Psoas muscle (tissue), 8 donors: ENCODE results near the gene ZNF440. TPM values are rescaled to one million over a fixed set of nuclear protein-coding genes. Genes with fewer than 3 reads are reported as not detected.

Experiments used
- ATAC-seq, 4 donors: fragments of 200-7000 bp; cut with Tn5 transposase; one replicate each; pipeline ENCODE4 v1.9.1; 2020; ENCODE audit warnings: moderate library complexity in 3 of 4, mild to moderate bottlenecking in 2 of 4
- DNase-seq, 2 donors: peaks; one replicate each; pipeline ENCODE4 v3.0.0-alpha.2; 2020
- H3K27ac ChIP-seq: fragments of 200-600 bp; one replicate; pipeline ENCODE4 v1.8.0; 2022
- H3K27me3 ChIP-seq, 3 donors: fragments of 200-600 bp in 1 of 3; one replicate each; pipeline versions ENCODE4 v1.6.1 to v1.8.0; 2013 to 2022; ENCODE audit warnings: low read length in 2 of 3, mild to moderate bottlenecking in 2 of 3, moderate library complexity in 1 of 3; ENCODE audit not compliant: insufficient read depth in 3 of 3
- H3K36me3 ChIP-seq, 2 donors: fragments of 200-600 bp in 1 of 2; one replicate each; pipeline versions ENCODE4 v1.6.1 to v1.8.0; 2013 to 2022; ENCODE audit warnings: low read depth in 1 of 2, mild to moderate bottlenecking in 1 of 2, moderate library complexity in 1 of 2; ENCODE audit not compliant: insufficient read depth in 1 of 2
- H3K4me1 ChIP-seq: fragments of 200-600 bp; one replicate; pipeline ENCODE4 v1.8.0; 2022
- H3K4me3 ChIP-seq: fragments of 200-600 bp; one replicate; pipeline ENCODE4 v1.8.0; 2022; ENCODE audit warnings: mild to moderate bottlenecking
- H3K9me3 ChIP-seq: fragments of 200-600 bp; one replicate; pipeline ENCODE4 v1.8.0; 2022
- CTCF ChIP-seq: fragments of 200-600 bp; IDR thresholded peaks from one replicate; pipeline ENCODE4 v1.8.0; 2022; ENCODE audit warnings: antibody characterized with exemption
- WGBS, 3 donors: extraction: QIAGEN DNeasy Blood & Tissue Kit; methylation state at CpG; one replicate each; pipeline versions ENCODE4 v1.1.6 to v1.1.7; 2013; 5-methylcytosine and 5-hydroxymethylcytosine counted together
- intact Hi-C, 2 donors: fragments of 100-400 bp; cut with DNase I; formaldehyde crosslinking; loops; one replicate each; pipeline versions ENCODE4 v1.11.0 to v1.14.2; 2022
- polyA plus RNA-seq, 3 donors: library from polyadenylated mRNA; stranded (reverse); fragments of 200-250 nt; gene quantifications; one replicate each; pipeline ENCODE4 v1.2.3, GENCODE V29; 2013
- total RNA-seq, 4 donors: library from RNA; stranded (reverse); fragmentation: NEBNext Ultra II Directional in 2 of 4; extraction: Animal tissue kit (Norgen Biotek cat#: 25700) in 2 of 4; gene quantifications; one replicate each; pipeline versions ENCODE4 v1.2.1 to v1.2.4, GENCODE V29; 2021 to 2023
- donor health status: healthy with polysubstance abuse.
- donor health status: DM: no; HTN: no; CAD: no; lungs with moderate emphysema.
- donor health status: Bipolar disorder and iron deficiency.
- donor health status: healthy.
- donor health status: DM: yes; HTN: yes; CAD: no.
- donor health status: DM: no; HTN: no; CAD: no.
- donor health status: DM: no; HTN: no; CAD: no.
- donor health status: DM: yes; HTN: yes; CAD: no.

ZNF440 gene
- total and polyA plus RNA-seq, 7 donors: 1.1 to 5.0 (median 3.5) TPM

GRCh38 chr19:11787536-11787935, 26.5 kb upstream of the ZNF440 start:
- no peaks in the 10 kb centered on the region for H3K27me3 ChIP-seq
- no peaks in the 10 kb centered on the region for H3K4me1 ChIP-seq
- H3K4me3 ChIP-seq: no peak overlapping the region
- intact Hi-C loops: loop anchor here in 1 of 2 donors (10.0 kb wide), 1 partner anchor 113 kb away; no protein-coding TSS in a partner anchor
- peaks cover 77% of the 10 kb centered on the region for H3K9me3 ChIP-seq
- no peak overlapping the region for H3K27ac ChIP-seq
- no peak for DNase-seq
- H3K36me3 ChIP-seq: peaks cover 0 to 4% of the 10 kb centered on the region in 2 donors
- TF ChIP-seq CTCF: no peak
- no peak for ATAC-seq
- 70 to 76% (median 74%) methylated on average over 3 of the region's 3 CpGs for WGBS, 3 donors

GRCh38 chr19:11792942-11793341, 21.1 kb upstream of the ZNF440 start:
- no peak for DNase-seq
- Histone ChIP-seq H3K4me1 (peaks cover 8% of the 10 kb centered on the region), H3K27ac (no peak overlapping the region), H3K9me3 (peaks cover 26% of the 10 kb centered on the region), H3K27me3 (no peaks in the 10 kb centered on the region), H3K4me3 (no peak overlapping the region), H3K36me3 (no peaks in the 10 kb centered on the region)
- ATAC-seq: no peak
- TF ChIP-seq CTCF: no peak
- intact Hi-C loops: no loop called here

GRCh38 chr19:11797491-11797890, 16.6 kb upstream of the ZNF440 start:
- Histone ChIP-seq H3K27ac (peak overlapping the region; percentile 87), H3K4me3 (peak overlapping the region; percentile 93), H3K27me3 (no peaks in the 10 kb centered on the region), H3K36me3 (no peaks in the 10 kb centered on the region), H3K9me3 (no peaks in the 10 kb centered on the region), H3K4me1 (peaks cover 14% of the 10 kb centered on the region)
- intact Hi-C loops: loop anchor here (2.0 to 5.0 kb wide), 5 partner anchors 83 to 343 kb away; partner anchors contain the start of gene ZNF20 (in 2 of the 2)
- TF ChIP-seq CTCF: peak; percentile 92
- DNase-seq: peak; percentile 80 to 92
- peak; percentile 93 to 96 (median 94) for ATAC-seq
- WGBS, 3 donors: 1 to 4% (median 2%) methylated on average over 8 of the region's 8 CpGs

GRCh38 chr19:11798391-11799330, 15.4 kb upstream of the ZNF440 start, which contains the start of gene ZNF491:
Gene ZNF491, plus strand, starts transcription at chr19:11798523. Its CDS starts 7,431 bp downstream, at chr19:11805954.
- DNase-seq (peak; percentile 91 to 94), ATAC-seq (peak; percentile 98 to 99 (median 98))
- peak; percentile 14 for TF ChIP-seq CTCF
- peak within 1 kb of the TSS; percentile 93 for H3K4me3 ChIP-seq
- H3K27me3 ChIP-seq: no peaks in the 10 kb centered on the region
- H3K27ac ChIP-seq: peak within 1 kb of the TSS; percentile 87
- H3K4me1 ChIP-seq: peaks cover 14% of the 10 kb centered on the region
- WGBS, 3 donors: 0 to 1% (median 0%) methylated on average over 54 to 56 of the region's 56 CpGs
- intact Hi-C loops: loop anchor here (5.0 kb wide), 2 partner anchors 124 to 189 kb away; no protein-coding TSS in a partner anchor
- no peaks in the 10 kb centered on the region for H3K9me3 ChIP-seq
- H3K36me3 ChIP-seq: no peaks in the 10 kb centered on the region
